Heart right ventricle (tissue), 16 donors: ENCODE results near the gene ZNF789. TPM values are rescaled to one million over a fixed set of nuclear protein-coding genes. Genes with fewer than 3 reads are reported as not detected.
A peak's percentile ranks its signal among the peaks of the same experiment; 100 is the strongest.

Experiments
- ATAC-seq, 8 donors: fragments of 200-7000 bp; cut with Tn5 transposase; one replicate each; pipeline ENCODE4 v1.9.1; 2020; ENCODE audit warnings: mild to moderate bottlenecking in 8 of 8, moderate library complexity in 8 of 8, moderate number of reproducible peaks in 1 of 8
- DNase-seq, 2 donors: peaks; one replicate each; pipeline ENCODE4 v3.0.0-alpha.2; 2020
- H3K27ac ChIP-seq, 10 donors: fragments of 200-600 bp; sonication (generic) in 2 of 10; one replicate each; pipeline versions ENCODE4 v1.5.0 to v1.8.0; 2020 to 2022; ENCODE audit warnings: mild to moderate bottlenecking in 3 of 10
- H3K27me3 ChIP-seq, 7 donors: fragments of 200-600 bp; one replicate each; pipeline ENCODE4 v1.8.0; 2021 to 2022; ENCODE audit warnings: mild to moderate bottlenecking in 2 of 7
- H3K36me3 ChIP-seq, 9 donors: fragments of 200-600 bp; sonication (generic) in 1 of 9; one replicate each; pipeline versions ENCODE4 v1.5.0 to v1.8.0; 2020 to 2022; ENCODE audit warnings: mild to moderate bottlenecking in 2 of 9
- H3K4me1 ChIP-seq, 9 donors: fragments of 200-600 bp; sonication (generic) in 1 of 9; one replicate each; pipeline versions ENCODE4 v1.5.0 to v1.8.0; 2020 to 2022; ENCODE audit warnings: mild to moderate bottlenecking in 4 of 9
- H3K4me3 ChIP-seq, 10 donors: fragments of 200-600 bp; sonication (generic) in 2 of 10; one replicate each; pipeline versions ENCODE4 v1.5.0 to v1.8.0; 2020 to 2022; ENCODE audit warnings: mild to moderate bottlenecking in 7 of 10, moderate library complexity in 2 of 10
- H3K9me3 ChIP-seq, 11 donors: fragments of 200-600 bp in 10 of 11; sonication (generic) in 2 of 11; one replicate each; pipeline versions ENCODE4 v1.5.0 to v1.8.0; 2013 to 2022; ENCODE audit warnings: mild to moderate bottlenecking in 2 of 11, control low read depth in 1 of 11, moderate library complexity in 1 of 11
- CTCF ChIP-seq, 9 donors: fragments of 200-600 bp; sonication (generic) in 2 of 9; IDR thresholded peaks; one replicate each; pipeline versions ENCODE4 v1.5.0 to v1.8.0; 2021 to 2022; ENCODE audit warnings: antibody characterized with exemption in 9 of 9, mild to moderate bottlenecking in 5 of 9, moderate library complexity in 1 of 9
- WGBS, 2 donors: extraction: QIAGEN DNeasy Blood & Tissue Kit; methylation state at CpG; one replicate each; pipeline ENCODE4 v1.1.7; 2013; ENCODE audit warnings: inconsistent platforms in 1 of 2; 5-methylcytosine and 5-hydroxymethylcytosine counted together
- intact Hi-C, 10 donors: fragments of 100-400 bp; cut with DNase I; formaldehyde crosslinking; loops; one replicate each; pipeline versions ENCODE4 v1.11.1 to v1.14.2; 2022
- polyA plus RNA-seq, 2 donors: library from polyadenylated mRNA; stranded (reverse); fragments of 200-250 nt; gene quantifications; one replicate each; pipeline ENCODE4 v1.2.3, GENCODE V29; 2013
- total RNA-seq, 10 donors: library from RNA; stranded (reverse); fragmentation: NEBNext Ultra II Directional in 3 of 10; extraction: Animal tissue kit (Norgen Biotek cat#: 25700) in 3 of 10; gene quantifications; one replicate each; pipeline versions ENCODE4 v1.2.1 to v1.2.4, GENCODE V29; 2021 to 2023
- donor health status: Arrhythmogenic right ventricular cardiomyopathy.
- donor health status: ischemic (EF 13 %, LVEDD 7.1; RV severe dilation, severe dysfunction).
- donor health status: healthy with polysubstance abuse.
- donor health status: DM: no; HTN: yes; CAD: no.
- donor health status: DM: no; HTN: no; CAD: no.
- donor health status: ischemic (EF 25% LVEDD 6.9; RV normal size, moderate dysfunction).
- donor health status: ischemic (EF 25% LVEDD 5.7; RV mildly dilated, moderate dysfunction).
- donor health status: healthy.
- donor health status: DM: yes; HTN: yes; CAD: no.
- donor health status: Ischemic cardiomyopathy.
- donor health status: ischemic (EF 35%, LVEDD 5.7; RV mildly dilated, moderate dysfunction).
- donor health status: nonischemic (EF 11% LVEDD 7.7; RV severe dilation, severe dysfunction).
- donor health status: DM: yes; HTN: yes; CAD: no.
- donor health status: PGD.
- donor health status: ischemic (EF 29% LVEDD 5.4; RV normal size, mild dysfunction).
- donor health status: nonischemic (EF 23%, LVEDD 6.1; RV moderate dilation, normal function).

ZNF789 gene
- total and polyA plus RNA-seq, 12 donors = 1.7 to 10.9 (median 3.7) TPM

GRCh38 chr7:99448855-99449254 lies 23.8 kb upstream of the ZNF789 start:
- Histone ChIP-seq H3K27ac (no peak overlapping the region), H3K36me3 (peaks cover 0 to 100% (median 46%) of the 10 kb centered on the region in 9 donors), H3K9me3 (no peaks in the 10 kb centered on the region), H3K27me3 (no peaks in the 10 kb centered on the region), H3K4me3 (no peak overlapping the region), H3K4me1 (peaks cover 0 to 23% (median 8%) of the 10 kb centered on the region in 9 donors)
- no peak for DNase-seq
- whole genome bisulfite sequencing, 2 donors = 90 to 92% methylated on average over 10 of the region's 10 CpGs
- TF ChIP-seq CTCF (IDR thresholded peaks at IDR 0.05) = no peak
- ATAC-seq = no peak
- intact Hi-C loops = no loop called here

GRCh38 chr7:99449326-99449725 lies 23.4 kb upstream of the ZNF789 start:
- DNase-seq (no peak), ATAC-seq (no peak)
- 92 to 94% methylated on average over 5 of the region's 5 CpGs for WGBS, 2 donors
- TF ChIP-seq CTCF (IDR thresholded peaks at IDR 0.05) = no peak
- Histone ChIP-seq H3K27me3 (no peaks in the 10 kb centered on the region), H3K36me3 (peaks cover 0 to 100% (median 46%) of the 10 kb centered on the region in 9 donors), H3K4me3 (no peak overlapping the region), H3K9me3 (no peaks in the 10 kb centered on the region), H3K27ac (no peak overlapping the region), H3K4me1 (peaks cover 0 to 23% (median 8%) of the 10 kb centered on the region in 9 donors)
- intact Hi-C loops = no loop called here

GRCh38 chr7:99451936-99452335 lies 20.8 kb upstream of the ZNF789 start:
- no peak for TF ChIP-seq CTCF (IDR thresholded peaks at IDR 0.05)
- peak; percentile 30 to 32 for DNase-seq
- Histone ChIP-seq H3K27me3 (no peaks in the 10 kb centered on the region), H3K27ac (peak overlapping the region in 6 of 10 donors; percentile 9 to 62 (median 48)), H3K4me1 (peaks cover 0 to 28% (median 8%) of the 10 kb centered on the region in 9 donors), H3K36me3 (peaks cover 0 to 100% (median 33%) of the 10 kb centered on the region in 9 donors), H3K9me3 (no peaks in the 10 kb centered on the region), H3K4me3 (no peak overlapping the region)
- ATAC-seq = peak in 7 of 8 donors; percentile 25 to 82 (median 73)
- intact Hi-C loops = no loop called here
- WGBS, 2 donors = 79 to 84% methylated on average over 8 of the region's 8 CpGs

- H3K27me3 ChIP-seq = no peaks in the 10 kb centered on the region
- peaks cover 0 to 28% (median 8%) of the 10 kb centered on the region in 9 donors for H3K4me1 ChIP-seq
- H3K27ac ChIP-seq = peak overlapping the region in 5 of 10 donors; percentile 34 to 62 (median 57)
- intact Hi-C loops = no loop called here
- no peaks in the 10 kb centered on the region for H3K9me3 ChIP-seq
- peak in 4 of 8 donors; percentile 6 to 23 (median 8) for ATAC-seq
- no peak for DNase-seq
- WGBS, 2 donors = 85 to 91% methylated on average over 13 of the region's 13 CpGs
- no peak overlapping the region for H3K4me3 ChIP-seq
- no peak for TF ChIP-seq CTCF (IDR thresholded peaks at IDR 0.05)
- peaks cover 0 to 100% (median 32%) of the 10 kb centered on the region in 9 donors for H3K36me3 ChIP-seq
Measured at GRCh38 chr7:99452541-99452940, 20.1 kb upstream of the ZNF789 start.
